Prostate gland (tissue), 2 donors: ENCODE data around the gene GRAMD1B.

Source experiments
- POLR2A ChIP-seq: fragments of 450-650 bp; IDR thresholded peaks from one replicate; pipeline ENCODE4 v1.6.1; 2016; ENCODE audit warnings: antibody characterized with exemption, mild to moderate bottlenecking
- POLR2AphosphoS5 ChIP-seq: sonication (generic); formaldehyde crosslinking; IDR thresholded peaks from one replicate; pipeline ENCODE4 v1.6.1; 2017; ENCODE audit warnings: antibody characterized with exemption
- TF ChIP-seq, protein P1 (sequence below), 4 experiments: fragments of 200-600 bp in 2 of 4; fragments of 450-650 bp in 2 of 4; sonication (generic) in 2 of 4; IDR thresholded peaks; 1 replicate in 3 of 4; 2 replicates in 1 of 4; pipeline ENCODE4 v1.5.1; 2016 to 2019; ENCODE audit warnings: antibody characterized with exemption in 4 of 4, mild to moderate bottlenecking in 2 of 4, moderate library complexity in 2 of 4

DNA sequence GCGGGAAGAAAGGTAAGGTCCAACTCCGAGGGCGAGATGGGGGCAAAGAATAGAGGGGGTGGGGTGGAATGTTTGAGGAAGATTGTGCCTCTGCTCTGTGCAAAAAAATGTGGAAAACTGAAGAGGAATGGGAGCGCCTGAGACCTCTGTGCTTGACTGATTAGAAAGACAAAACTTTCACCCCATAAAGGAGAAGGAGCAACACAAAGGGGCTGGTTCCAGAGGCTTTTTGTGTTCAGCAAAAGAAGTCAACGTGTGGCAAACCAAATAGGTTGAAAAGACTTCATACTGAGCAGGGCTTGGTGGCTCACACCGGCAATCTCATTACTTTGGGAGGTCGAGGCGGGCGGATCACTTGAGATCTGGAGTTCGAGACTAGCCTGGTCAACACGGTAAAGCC is 50.8 kb downstream of the GRAMD1B start:
- TF ChIP-seq POLR2A: no peak
- TF ChIP-seq, protein P1, sequence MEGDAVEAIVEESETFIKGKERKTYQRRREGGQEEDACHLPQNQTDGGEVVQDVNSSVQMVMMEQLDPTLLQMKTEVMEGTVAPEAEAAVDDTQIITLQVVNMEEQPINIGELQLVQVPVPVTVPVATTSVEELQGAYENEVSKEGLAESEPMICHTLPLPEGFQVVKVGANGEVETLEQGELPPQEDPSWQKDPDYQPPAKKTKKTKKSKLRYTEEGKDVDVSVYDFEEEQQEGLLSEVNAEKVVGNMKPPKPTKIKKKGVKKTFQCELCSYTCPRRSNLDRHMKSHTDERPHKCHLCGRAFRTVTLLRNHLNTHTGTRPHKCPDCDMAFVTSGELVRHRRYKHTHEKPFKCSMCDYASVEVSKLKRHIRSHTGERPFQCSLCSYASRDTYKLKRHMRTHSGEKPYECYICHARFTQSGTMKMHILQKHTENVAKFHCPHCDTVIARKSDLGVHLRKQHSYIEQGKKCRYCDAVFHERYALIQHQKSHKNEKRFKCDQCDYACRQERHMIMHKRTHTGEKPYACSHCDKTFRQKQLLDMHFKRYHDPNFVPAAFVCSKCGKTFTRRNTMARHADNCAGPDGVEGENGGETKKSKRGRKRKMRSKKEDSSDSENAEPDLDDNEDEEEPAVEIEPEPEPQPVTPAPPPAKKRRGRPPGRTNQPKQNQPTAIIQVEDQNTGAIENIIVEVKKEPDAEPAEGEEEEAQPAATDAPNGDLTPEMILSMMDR (IDR thresholded peaks at IDR 0.05): no peak
- no peak for TF ChIP-seq POLR2AphosphoS5
